ENCODE measurements around the gene CYP20A1. TPM values are rescaled to one million over a fixed set of nuclear protein-coding genes. Genes with fewer than 3 reads are reported as not detected.

The CYP20A1 gene
- total RNA-seq, 2 donors from 2014 or later: 22.9 to 27.8 TPM

DNA sequence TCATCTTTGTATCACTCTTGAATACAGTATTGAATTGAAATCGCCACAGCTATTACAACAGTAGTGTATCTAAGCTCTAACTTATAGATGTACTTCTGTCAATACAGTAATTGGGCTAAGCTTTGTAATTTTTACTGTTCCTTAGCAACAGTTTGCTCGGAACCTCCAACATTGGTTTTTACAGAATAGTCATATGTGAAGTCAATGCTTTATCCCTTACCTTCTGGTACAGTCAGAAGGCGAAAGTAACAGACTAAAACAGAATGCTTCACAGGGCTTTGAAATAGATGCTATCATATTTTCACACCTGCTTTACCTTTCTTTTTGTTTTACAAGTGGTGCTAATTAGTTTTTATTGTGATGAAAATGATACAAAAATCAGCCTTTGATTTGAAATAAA is 46.9 kb upstream of the CYP20A1 start:
- DNase-seq: no peak
- 92 to 99% methylated on average over 2 to 3 of the region's 3 CpGs for WGBS, 2 experiments (ENCODE audit: insufficient coverage in 1 of 2, insufficient read length in 1 of 2)
- no peaks in the 10 kb centered on the region for H3K27me3 ChIP-seq (ENCODE audit: control insufficient read depth, insufficient read depth, low read length, poor library complexity, severe bottlenecking)
- H3K36me3 ChIP-seq (ENCODE audit: control insufficient read depth, insufficient read depth, low read length): peaks cover 38% of the 10 kb centered on the region
- no peak overlapping the region for H3K9ac ChIP-seq (ENCODE audit: extremely low read depth, low read length, poor library complexity, severe bottlenecking)
- no peaks in the 10 kb centered on the region for H3K9me3 ChIP-seq (ENCODE audit: control insufficient read depth, low read length)
- Mint-ChIP-seq H3K4me1 (no peaks in the 10 kb centered on the region), H3K9me3 (no peaks in the 10 kb centered on the region), H3K4me3 (no peak overlapping the region), H3K36me3 (ENCODE audit: low read depth) (peaks cover 30% of the 10 kb centered on the region), H3K27ac (no peak overlapping the region), H3K27me3 (ENCODE audit: insufficient read depth) (no peaks in the 10 kb centered on the region)
- H3K4me1 ChIP-seq (ENCODE audit: control insufficient read depth, insufficient read depth, low read length): no peaks in the 10 kb centered on the region
- H3K4me3 ChIP-seq (ENCODE audit: low read length): no peak overlapping the region
- no peak overlapping the region for H3K27ac ChIP-seq (ENCODE audit: low read depth, low read length)
- TF ChIP-seq, protein P1, sequence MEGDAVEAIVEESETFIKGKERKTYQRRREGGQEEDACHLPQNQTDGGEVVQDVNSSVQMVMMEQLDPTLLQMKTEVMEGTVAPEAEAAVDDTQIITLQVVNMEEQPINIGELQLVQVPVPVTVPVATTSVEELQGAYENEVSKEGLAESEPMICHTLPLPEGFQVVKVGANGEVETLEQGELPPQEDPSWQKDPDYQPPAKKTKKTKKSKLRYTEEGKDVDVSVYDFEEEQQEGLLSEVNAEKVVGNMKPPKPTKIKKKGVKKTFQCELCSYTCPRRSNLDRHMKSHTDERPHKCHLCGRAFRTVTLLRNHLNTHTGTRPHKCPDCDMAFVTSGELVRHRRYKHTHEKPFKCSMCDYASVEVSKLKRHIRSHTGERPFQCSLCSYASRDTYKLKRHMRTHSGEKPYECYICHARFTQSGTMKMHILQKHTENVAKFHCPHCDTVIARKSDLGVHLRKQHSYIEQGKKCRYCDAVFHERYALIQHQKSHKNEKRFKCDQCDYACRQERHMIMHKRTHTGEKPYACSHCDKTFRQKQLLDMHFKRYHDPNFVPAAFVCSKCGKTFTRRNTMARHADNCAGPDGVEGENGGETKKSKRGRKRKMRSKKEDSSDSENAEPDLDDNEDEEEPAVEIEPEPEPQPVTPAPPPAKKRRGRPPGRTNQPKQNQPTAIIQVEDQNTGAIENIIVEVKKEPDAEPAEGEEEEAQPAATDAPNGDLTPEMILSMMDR (conservative IDR thresholded peaks at IDR 0.05): no peak

DNA sequence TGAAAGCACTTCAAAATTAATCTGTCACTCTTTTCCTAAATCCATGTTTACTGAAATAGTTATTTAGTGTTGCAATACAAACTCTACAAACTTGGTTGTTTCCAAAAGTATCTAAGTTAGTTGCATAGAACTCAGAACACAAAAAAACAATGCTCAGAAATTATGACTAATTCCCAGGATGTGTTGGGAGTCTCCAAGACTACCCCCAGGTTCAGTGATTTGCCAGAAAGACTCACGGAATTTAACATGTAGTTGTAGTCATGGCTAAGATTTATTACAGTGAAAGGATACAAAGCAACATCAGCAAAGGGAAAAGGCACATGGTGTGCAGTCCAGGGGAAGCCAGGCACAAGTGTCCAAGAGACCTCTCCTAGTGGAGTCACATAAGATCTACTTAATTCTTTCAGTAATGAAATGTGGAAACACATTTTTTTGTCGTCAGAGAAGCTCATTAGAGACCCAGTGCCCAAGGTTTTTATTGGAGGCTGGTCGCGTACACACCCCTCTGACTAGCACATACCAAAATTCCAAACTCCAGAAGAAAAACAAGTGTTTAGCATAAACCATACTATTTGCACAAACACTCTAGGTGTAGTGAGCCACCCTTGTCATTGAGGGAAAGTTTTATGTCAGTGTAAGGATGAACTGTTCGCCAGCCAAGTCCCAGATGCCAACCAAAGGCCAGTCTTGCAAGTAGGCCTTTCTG is 43.3 kb upstream of the CYP20A1 start:
- Histone ChIP-seq H3K4me1 (ENCODE audit: control insufficient read depth, insufficient read depth, low read length) (no peaks in the 10 kb centered on the region), H3K4me3 (ENCODE audit: low read length) (no peak overlapping the region), H3K9me3 (ENCODE audit: control insufficient read depth, low read length) (no peaks in the 10 kb centered on the region), H3K27me3 (ENCODE audit: control insufficient read depth, insufficient read depth, low read length, poor library complexity, severe bottlenecking) (no peaks in the 10 kb centered on the region), H3K36me3 (ENCODE audit: control insufficient read depth, insufficient read depth, low read length) (peaks cover 35% of the 10 kb centered on the region), H3K9ac (ENCODE audit: extremely low read depth, low read length, poor library complexity, severe bottlenecking) (no peak overlapping the region), H3K27ac (ENCODE audit: low read depth, low read length) (no peak overlapping the region)
- Mint-ChIP-seq H3K4me3 (no peak overlapping the region), H3K27me3 (ENCODE audit: insufficient read depth) (no peaks in the 10 kb centered on the region), H3K4me1 (no peaks in the 10 kb centered on the region), H3K27ac (no peak overlapping the region), H3K36me3 (ENCODE audit: low read depth) (peaks cover 31% of the 10 kb centered on the region), H3K9me3 (no peaks in the 10 kb centered on the region)
- TF ChIP-seq, protein P1 (conservative IDR thresholded peaks at IDR 0.05): no peak
- no peak for DNase-seq
- 91 to 95% methylated on average over 2 to 5 of the region's 5 CpGs for WGBS, 2 experiments (ENCODE audit: insufficient coverage in 1 of 2, insufficient read length in 1 of 2)

DNA sequence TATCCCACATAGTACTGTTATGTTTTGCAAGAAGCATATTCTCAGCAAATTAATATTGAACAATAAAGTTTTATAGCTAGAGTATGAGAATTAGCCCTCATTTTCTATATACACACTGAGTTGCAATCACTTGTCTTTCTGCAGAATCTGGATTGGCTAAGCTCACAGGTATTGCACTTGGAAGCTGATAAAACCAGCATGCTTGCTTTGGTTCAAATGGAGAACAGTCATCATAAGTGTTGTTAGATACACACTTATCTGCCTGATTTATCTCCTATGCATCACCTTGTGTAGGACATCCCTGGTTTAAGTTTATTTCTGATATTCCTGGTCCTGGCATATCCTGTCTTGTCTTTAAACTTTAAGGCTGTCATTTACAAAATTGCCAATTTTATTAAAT is 38.0 kb upstream of the CYP20A1 start:
- no peak for DNase-seq
- no peaks in the 10 kb centered on the region for H3K4me1 ChIP-seq (ENCODE audit: control insufficient read depth, insufficient read depth, low read length)
- no peaks in the 10 kb centered on the region for H3K27me3 Mint-ChIP-seq (ENCODE audit: insufficient read depth)
- H3K9me3 Mint-ChIP-seq: peaks cover 4% of the 10 kb centered on the region
- no peak overlapping the region for H3K9ac ChIP-seq (ENCODE audit: extremely low read depth, low read length, poor library complexity, severe bottlenecking)
- H3K27me3 ChIP-seq (ENCODE audit: control insufficient read depth, insufficient read depth, low read length, poor library complexity, severe bottlenecking): no peaks in the 10 kb centered on the region
- peaks cover 33% of the 10 kb centered on the region for H3K36me3 ChIP-seq (ENCODE audit: control insufficient read depth, insufficient read depth, low read length)
- H3K4me3 ChIP-seq (ENCODE audit: low read length): no peak overlapping the region
- H3K27ac ChIP-seq (ENCODE audit: low read depth, low read length): no peak overlapping the region
- no peak overlapping the region for H3K4me3 Mint-ChIP-seq
- no peaks in the 10 kb centered on the region for H3K9me3 ChIP-seq (ENCODE audit: control insufficient read depth, low read length)
- TF ChIP-seq, protein P1 (conservative IDR thresholded peaks at IDR 0.05): no peak
- H3K36me3 Mint-ChIP-seq (ENCODE audit: low read depth): peaks cover 31% of the 10 kb centered on the region
- no peak overlapping the region for H3K27ac Mint-ChIP-seq
- no peaks in the 10 kb centered on the region for H3K4me1 Mint-ChIP-seq

Measured in endodermal cell (in vitro differentiated cells).